Activated CD4-positive, CD25-positive, alpha-beta regulatory T cell treated with anti-CD3 and anti-CD28 coated beads, Interleukin-2, amount 50 U/mL, for 72 hours (primary cell): ENCODE results near the gene EML3.
A peak's percentile ranks its signal among the peaks of the same experiment; 100 is the strongest.
"Not testable (repeated sequence)": the region's sequence is repeated elsewhere in the genome, so short reads cannot be mapped to it uniquely, and the experiment has no call there.

Source experiments
- DNase-seq: peaks from one replicate; pipeline ENCODE4 v3.0.0; 2021

Gene EML3, protein sequence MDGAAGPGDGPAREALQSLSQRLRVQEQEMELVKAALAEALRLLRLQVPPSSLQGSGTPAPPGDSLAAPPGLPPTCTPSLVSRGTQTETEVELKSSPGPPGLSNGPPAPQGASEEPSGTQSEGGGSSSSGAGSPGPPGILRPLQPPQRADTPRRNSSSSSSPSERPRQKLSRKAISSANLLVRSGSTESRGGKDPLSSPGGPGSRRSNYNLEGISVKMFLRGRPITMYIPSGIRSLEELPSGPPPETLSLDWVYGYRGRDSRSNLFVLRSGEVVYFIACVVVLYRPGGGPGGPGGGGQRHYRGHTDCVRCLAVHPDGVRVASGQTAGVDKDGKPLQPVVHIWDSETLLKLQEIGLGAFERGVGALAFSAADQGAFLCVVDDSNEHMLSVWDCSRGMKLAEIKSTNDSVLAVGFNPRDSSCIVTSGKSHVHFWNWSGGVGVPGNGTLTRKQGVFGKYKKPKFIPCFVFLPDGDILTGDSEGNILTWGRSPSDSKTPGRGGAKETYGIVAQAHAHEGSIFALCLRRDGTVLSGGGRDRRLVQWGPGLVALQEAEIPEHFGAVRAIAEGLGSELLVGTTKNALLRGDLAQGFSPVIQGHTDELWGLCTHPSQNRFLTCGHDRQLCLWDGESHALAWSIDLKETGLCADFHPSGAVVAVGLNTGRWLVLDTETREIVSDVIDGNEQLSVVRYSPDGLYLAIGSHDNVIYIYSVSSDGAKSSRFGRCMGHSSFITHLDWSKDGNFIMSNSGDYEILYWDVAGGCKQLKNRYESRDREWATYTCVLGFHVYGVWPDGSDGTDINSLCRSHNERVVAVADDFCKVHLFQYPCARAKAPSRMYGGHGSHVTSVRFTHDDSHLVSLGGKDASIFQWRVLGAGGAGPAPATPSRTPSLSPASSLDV

DNA sequence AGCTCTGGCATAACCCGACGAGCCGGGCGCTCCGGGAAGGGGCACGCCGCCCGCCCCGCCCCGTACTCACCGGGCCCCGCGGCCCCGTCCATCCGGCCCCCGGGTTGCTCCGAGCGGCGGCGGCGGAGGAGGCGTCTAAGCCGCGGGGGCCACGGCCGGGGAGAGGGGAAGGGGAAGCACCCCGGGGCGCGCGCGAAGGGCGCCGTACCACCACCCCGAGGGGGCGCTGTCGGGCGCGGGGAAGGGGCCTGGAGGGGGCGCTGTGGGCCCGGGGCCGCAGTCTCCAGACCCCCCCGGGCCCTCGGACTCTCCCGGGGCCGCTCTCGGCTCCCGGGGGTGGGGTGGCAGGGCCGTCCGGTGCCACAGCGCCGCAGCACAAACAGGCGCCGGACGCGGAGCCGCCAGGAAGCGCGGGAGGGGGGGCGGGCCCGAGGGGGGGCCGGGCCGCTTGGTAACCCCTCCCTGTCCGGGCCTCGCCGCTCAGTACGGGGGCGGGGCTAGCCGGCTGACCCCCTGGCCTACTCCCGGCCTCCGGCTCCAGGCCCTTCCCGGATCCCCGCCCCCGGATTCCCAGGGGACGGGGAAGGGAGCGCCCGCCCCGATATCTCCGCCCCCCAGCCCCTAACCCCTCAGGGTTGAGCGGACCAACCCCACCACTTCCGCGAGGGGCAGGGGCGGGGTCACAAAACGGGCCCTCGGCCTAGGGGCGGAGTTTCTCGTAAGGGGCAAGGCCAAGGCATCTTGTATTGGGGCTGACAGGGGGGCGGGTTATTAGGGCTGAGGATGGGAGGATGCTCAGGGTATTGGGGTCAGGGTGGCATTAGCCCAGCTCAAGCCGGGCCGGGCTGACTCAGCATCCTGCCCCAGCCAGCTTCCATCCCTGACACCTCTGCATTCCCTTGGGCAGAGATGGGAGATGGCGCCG, at the start of gene EML3, which contains the start of gene ROM1:
EML3 (minus strand) TSS at position 410 of the 925 bp plus-strand sequence; CDS start at position 92, 318 bp downstream.
ROM1 (plus strand) TSS at position 892 of the 925 bp plus-strand sequence; CDS start at position 917, 25 bp downstream.
- DNase-seq: peak; percentile 88

DNA sequence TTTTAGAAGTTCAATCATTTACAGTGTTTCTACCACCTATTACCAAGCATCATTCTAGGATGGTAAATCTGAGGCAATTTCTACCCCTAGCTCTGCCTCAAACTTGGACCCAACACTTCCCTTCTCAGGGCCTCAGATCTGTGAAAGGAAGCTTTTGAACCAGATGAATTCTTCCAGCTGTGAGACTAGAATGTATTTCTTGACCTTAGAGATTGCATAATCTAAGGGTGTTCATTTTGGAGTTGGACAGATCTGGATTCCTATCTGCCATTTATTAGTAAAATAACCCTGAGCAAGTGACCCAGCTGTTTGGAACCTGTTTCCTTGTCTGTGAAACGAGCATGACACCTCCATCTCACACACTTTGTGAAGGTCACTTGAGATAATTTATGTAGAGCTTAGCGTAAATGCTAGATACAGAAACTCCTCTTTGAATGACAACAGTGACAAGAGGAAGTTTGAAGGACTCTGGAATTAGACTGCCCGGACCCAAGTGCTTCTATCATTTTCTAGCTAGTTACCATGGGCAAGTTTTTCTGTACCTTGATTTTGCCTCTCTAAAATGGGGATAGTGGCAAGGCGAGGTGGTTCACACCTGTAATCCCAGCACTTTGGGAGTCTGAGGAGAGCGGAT, 44.3 kb upstream of the EML3 start:
- DNase-seq: no peak

DNA sequence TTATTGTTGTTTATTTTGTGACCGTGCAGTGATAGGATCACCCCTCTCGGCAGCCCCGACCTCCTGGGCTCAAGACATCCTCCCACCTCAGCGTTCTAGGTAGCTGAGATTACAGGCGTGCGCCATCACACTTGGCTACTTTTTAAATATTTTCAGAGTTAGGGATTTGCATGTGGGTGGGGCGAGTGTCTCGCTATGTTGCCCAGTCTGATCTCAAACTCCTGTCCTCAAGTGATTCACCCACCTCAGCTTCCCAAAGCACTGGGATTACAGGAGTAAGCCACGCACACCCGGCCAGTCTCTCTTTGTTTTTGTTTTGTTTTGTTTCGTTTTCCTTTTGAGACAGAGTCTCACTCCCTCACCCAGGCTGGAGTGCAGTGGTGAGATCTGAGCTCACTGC, 41.7 kb upstream of the EML3 start:
- DNase-seq: no peak

DNA sequence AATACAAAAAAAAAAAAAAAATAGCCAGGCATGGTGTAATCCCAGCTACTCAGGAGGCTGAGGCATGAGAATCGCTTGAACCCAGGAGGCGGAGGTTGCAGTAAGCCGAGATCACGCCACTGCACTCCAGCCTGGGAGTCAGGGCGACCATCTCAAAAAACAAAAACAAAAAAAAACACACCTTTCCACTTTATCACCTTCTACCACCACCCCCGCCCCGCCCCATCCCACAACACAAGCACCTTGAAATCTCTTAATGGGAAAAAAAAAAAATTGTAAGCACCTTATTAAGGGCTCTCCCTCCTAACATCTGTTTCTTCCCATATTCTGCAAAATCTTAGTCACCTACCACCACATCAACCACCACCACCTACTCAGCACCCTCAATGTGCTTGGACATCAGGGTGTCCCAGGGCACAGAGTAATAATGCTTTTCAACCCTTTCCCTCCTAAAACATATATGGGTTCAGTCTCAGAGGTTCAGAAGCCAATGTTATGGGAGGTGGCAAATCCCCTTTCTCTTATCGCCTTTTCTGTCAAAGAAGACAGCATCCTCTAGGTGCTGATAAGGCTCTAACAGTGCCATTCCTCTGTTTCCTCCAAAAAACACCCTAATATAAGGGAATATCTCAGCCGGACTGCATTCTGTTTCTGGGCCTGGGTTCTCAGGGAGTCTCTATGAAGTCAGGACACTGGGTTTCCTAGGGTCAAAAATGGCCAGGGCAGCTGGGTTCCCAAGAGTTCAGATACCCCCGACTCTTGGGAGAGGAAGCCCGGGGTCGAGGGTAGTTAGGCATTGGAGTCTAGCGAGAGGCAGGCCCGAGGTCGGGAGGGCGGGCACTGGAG, 39.8 kb upstream of the EML3 start:
- DNase-seq: no peak

DNA sequence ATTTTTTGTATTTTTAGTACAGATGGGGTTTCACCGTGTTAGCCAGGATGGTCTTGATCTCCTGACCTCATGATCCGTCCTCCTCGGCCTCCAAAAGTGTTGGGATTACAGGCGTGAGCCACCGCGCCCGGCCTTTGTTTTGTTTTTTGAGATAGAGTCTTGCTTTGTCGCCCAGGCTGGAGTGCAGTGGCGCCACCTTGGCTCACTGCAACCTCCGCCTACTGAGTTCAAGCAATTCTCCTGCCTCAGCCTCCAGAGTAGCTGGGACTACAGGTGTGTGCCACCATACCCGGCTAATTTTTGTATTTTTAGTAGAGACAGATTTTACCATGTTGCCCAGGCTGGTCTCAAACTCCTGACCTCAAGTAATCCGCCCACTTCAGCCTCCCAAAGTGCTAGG, 37.7 kb upstream of the EML3 start:
- not testable (repeated sequence) for DNase-seq

DNA sequence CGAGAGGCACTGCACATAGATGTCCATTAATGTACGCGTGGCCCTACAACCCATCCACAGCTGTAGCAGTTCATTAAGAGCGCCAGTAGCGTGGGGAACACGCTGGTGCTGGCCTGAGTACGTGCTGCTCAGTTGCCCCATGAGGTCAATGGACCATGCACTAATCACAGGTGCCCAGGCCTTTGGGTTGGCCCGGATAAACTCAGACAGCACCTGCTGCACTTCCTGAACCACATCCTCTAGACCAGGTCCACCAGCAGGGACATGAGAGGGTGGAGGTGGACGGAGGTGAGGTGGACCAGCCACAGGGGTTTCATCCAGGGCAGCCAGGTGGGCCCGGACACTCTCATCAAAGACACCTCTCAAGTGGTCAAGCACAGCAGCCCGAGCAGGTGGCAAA, 36.9 kb upstream of the EML3 start:
- DNase-seq: no peak

DNA sequence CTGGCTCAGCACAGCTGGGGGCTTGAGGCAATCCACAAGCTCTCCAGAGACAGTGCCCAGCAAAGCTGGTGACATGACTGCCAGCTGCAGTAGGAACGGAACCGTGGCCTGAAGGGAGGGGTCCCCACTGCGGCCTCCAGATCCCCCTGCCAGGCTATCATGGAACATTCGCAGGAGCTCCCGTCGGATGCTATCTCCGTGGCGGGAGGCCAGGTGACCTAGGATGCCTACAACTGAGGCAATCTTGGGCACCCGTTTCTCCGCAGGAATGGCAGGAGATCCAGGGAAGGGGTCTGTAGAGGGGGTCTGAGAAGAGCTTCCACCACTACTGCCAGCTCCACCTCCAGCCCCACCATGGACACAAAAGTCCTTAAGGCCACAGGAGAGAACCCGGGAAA, 36.4 kb upstream of the EML3 start:
- DNase-seq: no peak

DNA sequence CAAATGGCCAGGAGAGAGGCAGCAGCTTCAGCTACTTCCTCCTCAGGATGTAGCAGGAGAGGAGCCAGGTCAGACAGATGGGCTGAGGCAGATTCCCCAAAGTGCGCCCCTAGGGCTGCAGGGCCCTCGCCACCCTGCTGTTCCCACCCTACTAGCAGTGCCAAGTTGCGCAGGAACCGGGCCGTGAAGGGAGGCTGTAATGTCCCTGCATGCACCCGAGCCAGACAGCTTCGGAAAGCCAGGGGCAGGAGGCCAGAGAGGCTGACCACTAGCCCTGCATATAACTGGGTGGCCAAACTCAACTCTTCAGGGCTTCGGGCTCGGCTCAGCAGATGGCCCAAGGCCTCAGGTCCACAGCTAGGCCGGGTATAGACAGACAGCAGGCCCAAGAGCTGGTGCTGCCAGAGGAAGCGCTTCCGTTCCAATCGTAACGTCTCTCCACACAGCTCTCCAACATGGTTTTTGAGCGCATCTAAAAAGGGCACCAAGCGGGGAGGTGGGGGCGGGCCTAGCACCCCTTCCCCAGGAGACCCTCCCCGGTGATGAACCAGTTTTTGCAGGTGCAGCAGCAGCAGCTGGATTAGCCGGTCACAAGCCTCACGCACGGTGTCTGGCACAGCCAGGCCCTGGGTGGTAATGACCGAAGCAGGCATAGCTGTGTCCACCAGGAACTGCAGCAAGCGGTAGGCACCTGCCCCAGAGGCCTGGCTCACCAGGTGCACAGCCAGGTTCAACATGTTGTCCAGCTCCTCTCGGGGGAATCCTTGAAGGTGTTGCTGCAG, 35.8 kb upstream of the EML3 start:
- no peak for DNase-seq

DNA sequence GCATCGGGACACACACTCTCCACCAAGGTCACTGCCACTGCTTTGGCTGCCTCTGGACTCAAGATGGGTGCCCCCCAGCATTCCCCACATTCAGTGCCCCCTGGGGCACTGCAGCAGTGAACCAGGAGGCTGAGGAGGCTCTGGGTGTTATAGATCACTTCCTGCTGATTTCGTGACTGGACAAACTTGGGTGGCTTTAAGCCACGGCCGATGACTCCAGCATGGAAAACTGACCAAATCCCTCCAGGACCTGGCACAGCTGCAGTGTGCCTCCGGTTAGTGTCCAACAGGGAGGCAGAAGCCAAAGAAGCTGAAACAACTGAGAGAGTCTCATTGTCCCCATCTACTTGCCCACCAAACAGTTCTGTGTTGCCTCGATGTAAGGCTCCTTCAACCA, 35.0 kb upstream of the EML3 start:
- DNase-seq: no peak

DNA sequence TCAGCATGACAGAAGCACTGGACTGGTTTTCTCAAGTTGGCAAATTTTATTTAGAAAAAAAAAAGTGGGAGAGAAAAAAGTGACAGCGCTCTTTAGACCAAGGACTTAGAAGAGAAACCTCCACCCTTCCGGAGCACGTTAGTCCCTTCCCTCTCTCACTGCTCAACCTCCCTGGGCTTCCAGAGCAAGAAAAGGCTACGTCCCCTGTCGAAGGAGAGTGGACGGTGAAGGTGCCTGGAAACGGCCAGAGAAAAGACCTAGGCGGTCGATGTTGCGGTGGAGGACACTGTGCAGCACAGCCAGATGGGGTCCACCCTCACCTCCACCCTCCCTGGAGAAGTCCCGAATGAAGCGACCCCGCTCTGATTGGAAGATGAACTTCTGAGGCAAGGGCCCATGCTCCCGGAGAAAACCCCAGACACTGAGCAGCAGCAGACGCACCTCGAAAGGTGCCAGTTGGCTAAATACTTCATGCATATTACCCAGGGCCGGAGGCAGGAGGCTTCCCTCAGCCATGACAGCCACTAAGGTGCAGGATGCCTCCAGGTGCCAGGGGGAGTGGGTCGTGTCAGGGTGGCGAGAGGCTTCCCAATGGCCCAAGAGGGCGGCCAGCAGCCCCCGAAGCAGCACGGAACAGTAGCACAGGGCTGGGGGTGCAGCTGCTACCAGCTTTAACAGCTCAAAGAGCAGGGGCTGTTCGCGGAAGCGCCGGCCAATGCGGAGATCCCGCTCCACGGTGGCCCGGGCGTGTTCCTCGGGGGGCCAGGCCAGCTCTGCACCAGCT, 34.4 kb upstream of the EML3 start:
- DNase-seq: no peak

DNA sequence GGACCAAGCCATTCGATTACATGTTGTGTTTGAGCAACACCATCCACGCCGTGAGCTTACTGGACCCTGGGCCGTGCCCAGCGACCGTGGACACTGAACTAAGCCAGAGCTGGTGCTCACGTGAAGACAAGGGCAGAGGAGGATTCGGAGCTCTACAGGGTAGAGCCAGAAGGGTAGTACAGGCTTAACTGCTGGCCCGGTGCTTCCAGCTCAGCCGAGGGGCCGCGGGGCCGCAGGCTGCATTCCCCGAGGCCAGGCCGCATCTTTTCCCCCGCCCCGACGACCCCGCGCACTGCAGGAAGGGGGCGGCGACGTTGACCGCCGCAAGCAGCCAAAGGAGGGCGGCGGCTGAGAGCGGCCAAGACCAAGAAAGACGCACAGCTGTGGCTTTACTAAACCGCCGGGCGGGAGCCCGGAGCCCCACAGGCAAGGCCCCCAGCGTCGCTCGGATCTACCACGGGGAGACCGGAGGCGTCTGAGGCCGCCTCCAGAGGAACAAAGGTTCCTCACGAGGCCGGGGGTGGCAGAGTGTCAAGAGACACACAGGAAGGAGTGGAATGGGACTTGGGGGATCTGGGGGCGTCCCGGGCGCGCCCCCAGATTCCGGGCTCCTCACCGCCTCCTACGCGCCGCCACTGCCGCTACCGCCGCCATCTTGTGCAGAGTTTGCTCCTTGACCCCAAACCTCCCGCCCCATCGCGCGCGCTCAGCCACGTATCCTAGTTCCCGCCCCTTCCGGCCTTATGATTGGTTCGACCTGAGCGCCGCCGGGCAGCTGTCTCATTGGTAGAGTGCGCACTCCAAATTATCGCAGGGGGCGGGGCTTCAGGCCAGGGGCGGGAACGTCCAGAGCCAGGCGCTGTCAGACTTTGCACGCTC, 33.6 kb upstream of the EML3 start, which contains the start of gene GANAB:
GANAB (minus strand) TSS at position 668 of the 879 bp plus-strand sequence; CDS start at position 654, 14 bp downstream.
- DNase-seq: peak; percentile 97

DNA sequence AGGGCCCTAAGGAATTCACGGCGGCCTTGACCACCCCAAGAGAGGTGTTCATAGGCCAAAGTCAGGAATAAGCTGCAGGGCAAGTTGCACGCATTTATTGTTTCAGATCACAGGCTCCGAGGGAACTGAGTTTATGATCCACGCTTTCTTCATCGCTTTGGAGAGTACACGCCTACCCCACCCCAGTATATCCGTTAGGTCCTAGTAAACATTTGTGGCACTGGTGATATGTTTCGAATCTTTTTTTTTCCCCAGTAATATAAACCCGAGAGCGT, 33.0 kb upstream of the EML3 start:
- no peak for DNase-seq

DNA sequence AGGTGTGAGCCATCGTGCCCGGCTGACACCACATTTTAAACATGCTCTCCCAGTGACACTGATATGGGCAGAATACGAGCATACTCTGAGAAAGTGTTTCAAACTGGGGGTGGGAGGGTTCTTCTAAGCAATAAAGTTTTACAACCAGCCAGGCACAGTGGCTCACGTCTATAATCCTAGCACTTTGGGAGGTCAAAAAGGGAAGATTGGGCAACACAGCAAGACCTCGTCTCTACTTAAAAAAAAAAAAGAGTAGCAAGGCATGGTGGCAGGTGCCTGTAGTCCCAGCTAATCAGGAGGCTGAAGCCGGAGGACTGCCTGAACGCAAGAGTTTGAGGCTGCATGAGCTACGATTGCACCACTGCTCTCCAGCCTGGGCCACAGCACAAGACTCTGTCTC, 31.6 kb upstream of the EML3 start:
- DNase-seq: no peak

DNA sequence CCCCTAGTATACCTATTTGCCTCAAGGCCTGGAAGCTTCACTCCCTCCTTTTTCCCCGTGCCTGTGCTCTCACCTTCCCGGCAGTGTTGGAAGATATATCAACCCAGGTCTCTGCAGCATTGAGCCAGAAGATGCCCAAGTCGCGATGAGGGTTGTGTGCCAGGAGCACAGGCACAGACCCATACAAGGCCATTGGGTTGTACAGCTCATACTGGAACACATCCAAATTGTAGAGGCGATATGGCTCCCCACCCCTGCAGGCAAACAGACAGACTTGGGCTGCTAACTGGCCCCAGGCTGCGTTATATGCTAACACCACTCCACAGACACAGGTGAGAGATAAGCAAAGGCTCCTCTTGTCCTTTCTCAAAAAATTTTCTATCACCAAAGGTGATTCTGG, 19.9 kb upstream of the EML3 start:
- no peak for DNase-seq

DNA sequence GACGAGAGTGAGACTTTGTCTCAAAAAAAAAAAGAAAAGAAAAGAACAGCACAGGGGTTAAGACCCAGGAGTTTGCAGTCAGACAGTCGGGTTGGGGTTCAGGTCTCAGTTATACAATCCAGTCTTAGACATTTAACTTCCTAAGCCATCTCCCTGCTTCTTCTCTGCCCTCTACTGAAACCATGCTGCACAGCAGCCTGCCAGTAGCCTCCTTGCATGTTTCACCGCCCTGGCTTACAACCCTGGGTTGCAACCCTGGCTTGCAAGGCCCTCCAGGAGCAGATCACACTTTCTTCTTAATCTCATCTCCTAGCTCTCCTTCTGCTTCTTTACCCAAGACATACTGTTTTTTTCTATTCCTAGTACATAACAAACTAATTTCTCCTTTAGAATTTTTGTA, 15.1 kb upstream of the EML3 start:
- DNase-seq: no peak

DNA sequence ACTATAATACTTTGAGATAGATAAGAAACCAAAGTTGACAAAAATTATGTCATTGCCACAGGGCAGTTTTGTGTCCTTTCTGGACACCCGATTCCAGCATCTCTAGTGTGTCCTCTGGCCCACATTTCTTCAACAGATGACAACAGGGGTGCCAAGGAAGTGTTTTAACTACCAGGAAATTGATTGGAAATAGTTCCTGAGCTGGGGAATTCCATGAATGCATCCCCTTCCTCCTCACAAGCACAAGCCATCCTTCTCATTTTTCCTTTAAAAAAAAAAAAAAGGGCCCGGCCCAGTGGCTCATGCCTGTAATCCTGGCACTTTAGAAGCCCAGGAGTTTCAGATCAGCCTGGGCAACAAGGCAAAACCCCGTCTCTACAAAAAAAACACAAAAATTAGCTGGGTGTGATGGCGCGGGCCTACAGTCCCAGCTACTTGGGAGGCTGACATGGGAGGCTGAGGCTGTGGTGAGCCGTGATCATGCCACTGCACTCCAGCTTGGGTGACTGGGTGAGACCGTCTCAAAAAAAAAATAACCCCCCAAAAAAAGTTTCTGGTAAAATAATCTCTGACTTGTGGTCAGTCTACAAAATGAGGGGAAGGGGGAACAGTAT, 10.0 kb upstream of the EML3 start:
- DNase-seq: no peak

DNA sequence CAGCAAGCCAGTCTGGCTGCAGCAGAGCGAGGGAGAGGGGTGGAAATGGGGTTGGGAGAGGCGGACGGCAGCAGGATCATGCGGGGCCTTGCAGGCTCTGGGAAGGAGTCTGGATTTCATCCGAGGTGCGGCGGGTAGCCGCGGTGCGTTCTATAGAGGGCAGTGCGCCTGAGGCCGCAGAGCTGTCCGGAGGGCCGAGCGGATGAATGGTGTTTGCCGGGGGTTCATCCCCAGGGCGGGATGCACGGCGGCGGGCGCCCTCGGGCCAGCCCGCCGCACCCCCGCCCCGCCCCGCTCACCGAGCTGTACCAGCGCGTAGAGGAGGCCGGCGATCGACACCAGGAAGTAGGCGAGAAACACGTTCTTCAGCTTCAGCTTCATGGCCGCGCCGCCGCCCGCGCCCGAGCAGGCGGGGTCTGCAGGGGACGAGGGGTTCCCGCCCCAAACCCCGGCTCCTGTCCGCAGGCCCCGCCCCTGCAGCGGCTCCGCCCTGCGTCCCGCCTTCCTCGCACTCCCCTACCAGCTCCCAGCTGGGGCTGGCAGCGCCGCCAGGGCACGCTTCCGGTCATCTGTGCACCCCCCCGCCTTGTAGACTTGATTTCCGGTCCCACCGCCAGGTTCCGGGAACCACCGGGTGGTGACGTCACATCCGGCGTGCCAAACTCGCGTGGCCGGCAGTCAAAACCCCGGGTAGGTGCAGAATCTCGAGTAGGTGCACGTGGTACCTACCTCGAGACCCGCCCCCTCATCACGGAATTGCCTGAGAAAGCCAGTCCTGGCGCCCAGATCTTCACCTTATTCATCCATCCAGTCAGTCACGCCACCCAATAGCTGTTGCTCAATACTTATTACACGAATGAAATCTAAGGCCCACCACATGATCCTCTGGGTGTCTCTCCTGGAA, 9.2 kb upstream of the EML3 start, which contains the start of gene B3GAT3:
B3GAT3 (minus strand) TSS at position 420 of the 904 bp plus-strand sequence; CDS start at position 381, 39 bp downstream.
- peak; percentile 98 for DNase-seq
